ENCODE results near the gene ADAMTS19.

DNA sequence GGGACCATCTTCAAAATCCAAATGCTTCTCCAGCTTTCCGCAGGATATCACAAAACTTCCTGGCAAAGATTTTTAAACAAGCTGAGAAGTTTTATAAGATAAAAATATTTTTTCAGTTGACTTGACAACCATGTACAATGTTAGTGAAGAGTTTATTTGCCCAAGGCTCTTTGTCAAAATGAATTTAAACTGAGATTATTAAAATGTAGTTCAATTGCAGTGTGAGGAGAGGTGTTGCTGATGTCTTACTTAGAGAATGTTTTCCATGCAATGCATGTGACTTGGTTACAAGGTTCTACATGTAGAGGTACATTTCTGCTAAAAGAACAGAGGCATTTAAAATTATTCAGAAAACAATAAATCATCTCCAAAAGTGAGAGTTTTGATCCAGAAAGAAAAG lies 156.4 kb downstream of the ADAMTS19 start:
- TF ChIP-seq, protein P1, sequence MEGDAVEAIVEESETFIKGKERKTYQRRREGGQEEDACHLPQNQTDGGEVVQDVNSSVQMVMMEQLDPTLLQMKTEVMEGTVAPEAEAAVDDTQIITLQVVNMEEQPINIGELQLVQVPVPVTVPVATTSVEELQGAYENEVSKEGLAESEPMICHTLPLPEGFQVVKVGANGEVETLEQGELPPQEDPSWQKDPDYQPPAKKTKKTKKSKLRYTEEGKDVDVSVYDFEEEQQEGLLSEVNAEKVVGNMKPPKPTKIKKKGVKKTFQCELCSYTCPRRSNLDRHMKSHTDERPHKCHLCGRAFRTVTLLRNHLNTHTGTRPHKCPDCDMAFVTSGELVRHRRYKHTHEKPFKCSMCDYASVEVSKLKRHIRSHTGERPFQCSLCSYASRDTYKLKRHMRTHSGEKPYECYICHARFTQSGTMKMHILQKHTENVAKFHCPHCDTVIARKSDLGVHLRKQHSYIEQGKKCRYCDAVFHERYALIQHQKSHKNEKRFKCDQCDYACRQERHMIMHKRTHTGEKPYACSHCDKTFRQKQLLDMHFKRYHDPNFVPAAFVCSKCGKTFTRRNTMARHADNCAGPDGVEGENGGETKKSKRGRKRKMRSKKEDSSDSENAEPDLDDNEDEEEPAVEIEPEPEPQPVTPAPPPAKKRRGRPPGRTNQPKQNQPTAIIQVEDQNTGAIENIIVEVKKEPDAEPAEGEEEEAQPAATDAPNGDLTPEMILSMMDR (IDR thresholded peaks at IDR 0.05; ENCODE audit: low read length) = no peak
- TF ChIP-seq EZH2 (IDR thresholded peaks at IDR 0.05; ENCODE audit: borderline replicate concordance, low read length) = no peak

Measured in OCI-LY1 (cell line).